GM18499 (cell line): ENCODE measurements around the gene AMBP.

Experiments
- ATAC-seq: cut with Tn5 transposase; IDR thresholded peaks from one replicate; pipeline ENCODE4 v1.9.1; 2021; ENCODE audit warnings: moderate number of reproducible peaks; ENCODE audit not compliant: insufficient read depth, unreplicated experiment

Gene AMBP

DNA sequence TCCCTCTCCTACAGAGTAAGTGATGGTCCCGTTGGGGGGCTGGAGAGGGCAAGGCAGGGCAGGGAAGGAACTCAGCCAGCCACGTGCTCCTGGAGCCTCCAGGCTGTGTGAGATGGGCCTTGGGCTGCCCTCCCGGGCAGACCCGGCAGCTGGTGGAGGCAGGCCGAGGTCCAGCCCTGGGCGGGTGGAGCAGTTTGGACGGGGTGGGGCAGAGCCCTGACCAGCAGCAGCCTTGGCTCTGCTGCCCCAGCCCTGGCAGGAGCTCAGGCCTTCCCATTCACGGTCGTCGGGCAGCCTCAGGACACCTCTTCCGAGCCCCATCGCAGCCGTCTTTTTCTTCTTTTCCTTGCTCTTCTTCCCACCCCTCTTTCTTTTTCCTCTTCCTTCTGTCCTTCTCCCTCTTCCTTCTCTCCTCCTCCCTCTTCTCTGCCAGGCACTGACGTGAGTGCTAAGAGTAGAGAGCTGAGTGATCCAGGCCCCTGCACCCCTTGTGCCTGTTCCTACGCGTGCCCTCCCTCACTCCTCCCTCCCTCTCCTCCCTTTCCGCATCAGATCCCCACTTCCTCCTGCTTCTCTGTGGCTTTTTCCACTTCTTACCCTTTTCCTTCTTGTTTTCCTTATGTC lies 42.8 kb downstream of the AMBP start:
- ATAC-seq = no peak

GRCh38 chr9:114034661-114035062 lies 43.4 kb downstream of the AMBP start:
- no peak for ATAC-seq

GRCh38 chr9:114034196-114034595 lies 43.9 kb downstream of the AMBP start:
- no peak for ATAC-seq

DNA sequence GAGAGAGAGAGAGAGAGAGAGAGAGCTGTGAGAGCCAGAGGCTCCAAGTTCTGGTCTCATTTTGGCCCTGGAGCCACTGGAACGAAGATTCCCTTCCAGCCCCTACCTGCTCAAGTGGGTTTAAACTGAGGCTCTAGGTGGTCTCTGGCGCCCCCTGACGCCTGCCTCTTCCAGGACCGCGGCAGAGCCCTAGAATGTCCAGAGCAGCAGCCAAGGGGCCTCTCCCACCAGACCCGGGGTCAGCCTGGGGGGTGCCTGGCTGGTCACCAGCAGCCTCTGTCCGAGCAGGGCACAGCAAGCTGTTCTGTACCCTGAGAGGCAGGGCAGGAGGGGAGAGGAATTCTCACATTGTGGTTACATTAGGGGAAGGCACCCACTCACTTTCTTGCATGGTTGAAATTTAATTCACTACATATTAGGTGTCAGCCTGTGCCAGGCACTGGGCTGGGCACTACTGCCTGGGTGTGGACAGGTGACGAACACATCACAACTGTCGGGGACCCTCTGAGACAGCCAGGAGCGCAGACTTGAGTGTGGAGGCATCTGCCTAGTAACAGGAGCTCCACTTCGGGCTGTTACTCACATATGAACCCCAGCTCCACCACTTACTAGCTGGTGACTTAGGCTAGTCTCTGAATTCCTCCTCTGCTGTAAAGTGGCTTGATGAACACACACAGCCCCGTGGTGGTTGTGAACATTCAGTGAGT lies 44.5 kb downstream of the AMBP start:
- no peak for ATAC-seq

- ATAC-seq = no peak
Observed at GRCh38 chr9:114031948-114032840, 45.9 kb downstream of the AMBP start.

DNA sequence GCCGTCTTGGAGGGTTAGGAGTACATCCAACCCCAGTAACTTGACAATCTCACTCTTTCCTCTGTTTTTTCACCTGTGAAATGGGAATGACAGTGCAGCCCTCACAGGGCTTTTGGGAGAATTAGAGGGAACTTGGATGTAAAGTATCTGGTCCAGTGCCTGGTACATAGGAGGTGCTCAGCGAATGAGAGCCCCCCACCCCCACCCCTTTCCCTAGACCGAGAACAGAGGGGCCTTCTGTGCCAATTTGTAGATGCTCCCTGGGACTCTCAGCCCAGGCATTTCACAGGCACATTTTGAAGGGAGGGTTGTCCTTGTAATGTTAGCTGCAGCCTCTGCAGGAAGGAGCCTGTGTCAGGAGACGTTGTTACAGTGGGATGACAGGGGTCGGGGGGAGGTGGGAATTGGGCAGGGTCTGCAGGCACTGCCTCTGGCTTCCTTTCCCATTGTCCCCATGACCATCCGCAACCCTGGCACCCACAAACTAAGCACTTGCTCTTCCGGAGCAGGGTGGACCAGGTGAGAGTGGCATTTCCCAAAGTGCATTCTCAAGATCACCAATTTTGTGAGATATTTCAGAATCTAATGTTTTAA lies 47.0 kb downstream of the AMBP start:
- ATAC-seq = no peak

DNA sequence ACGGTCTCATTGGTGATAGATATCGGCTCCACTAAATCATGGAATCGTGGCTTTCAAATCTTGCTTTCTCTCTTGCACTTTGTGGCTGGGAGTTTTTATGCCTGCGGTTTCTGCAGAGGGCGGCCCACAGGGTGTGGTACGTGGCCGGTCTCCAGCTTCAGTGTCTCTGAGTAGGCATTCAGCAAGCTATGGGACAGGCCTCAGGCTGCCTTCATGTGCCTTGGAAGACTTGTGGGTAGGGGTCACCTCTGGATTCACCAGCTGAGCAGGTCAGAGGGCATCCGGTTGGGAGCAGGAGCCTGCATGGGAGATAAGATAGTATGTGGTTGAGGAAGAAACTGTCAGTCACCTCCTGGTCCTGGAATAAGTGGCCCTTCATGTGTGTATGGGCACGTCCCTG lies 47.7 kb downstream of the AMBP start:
- no peak for ATAC-seq

DNA sequence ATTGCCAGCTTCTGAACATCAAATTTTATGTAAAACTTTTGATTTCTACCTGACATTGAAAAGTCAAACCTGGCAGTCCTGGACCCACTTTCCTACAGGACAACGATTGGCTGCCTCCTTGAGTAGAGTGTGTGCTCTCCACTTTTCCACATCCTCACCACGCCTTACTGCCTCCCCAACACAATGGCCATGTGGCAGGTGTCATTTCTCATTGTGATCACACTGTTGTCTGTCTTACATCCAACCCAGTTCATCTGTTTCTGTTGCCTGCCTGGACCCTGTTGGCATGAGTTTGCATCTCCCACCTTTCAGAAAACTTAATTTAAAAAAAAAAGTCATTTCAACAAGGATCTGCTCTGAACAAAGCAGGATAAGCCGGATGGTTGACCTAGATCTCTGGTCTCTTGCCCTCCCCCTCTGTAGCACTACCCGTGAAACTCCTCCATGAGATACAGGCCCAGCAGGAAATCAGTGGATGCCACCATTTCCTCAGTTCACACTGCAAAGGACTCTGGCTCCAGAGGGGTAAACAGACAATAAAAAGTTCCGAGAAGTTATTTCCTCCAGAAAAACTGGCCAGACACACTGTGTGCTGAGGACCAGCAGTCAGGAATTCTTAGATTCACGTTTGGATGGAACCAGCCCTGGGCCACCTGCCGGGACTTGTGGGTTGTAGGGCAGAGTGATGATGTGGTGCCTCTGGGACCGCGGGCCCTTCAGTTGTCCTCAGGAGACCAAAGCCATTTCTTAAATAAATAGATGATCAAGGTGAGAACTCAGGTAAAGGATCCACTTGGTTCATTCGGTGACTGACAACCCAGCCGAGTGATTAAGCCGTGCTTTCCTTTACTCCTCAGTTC lies 48.6 kb downstream of the AMBP start:
- no peak for ATAC-seq

- no peak for ATAC-seq
Observed at GRCh38 chr9:114028646-114029045, 49.5 kb downstream of the AMBP start.

- ATAC-seq = no peak
Observed at GRCh38 chr9:114027863-114028465, 50.1 kb downstream of the AMBP start.

- ATAC-seq = no peak
Observed at GRCh38 chr9:114027159-114027862, 50.8 kb downstream of the AMBP start.

- no peak for ATAC-seq
Observed at GRCh38 chr9:114026335-114026734, 51.8 kb downstream of the AMBP start.

- ATAC-seq = no peak
Observed at GRCh38 chr9:114025760-114026159, 52.3 kb downstream of the AMBP start.

DNA sequence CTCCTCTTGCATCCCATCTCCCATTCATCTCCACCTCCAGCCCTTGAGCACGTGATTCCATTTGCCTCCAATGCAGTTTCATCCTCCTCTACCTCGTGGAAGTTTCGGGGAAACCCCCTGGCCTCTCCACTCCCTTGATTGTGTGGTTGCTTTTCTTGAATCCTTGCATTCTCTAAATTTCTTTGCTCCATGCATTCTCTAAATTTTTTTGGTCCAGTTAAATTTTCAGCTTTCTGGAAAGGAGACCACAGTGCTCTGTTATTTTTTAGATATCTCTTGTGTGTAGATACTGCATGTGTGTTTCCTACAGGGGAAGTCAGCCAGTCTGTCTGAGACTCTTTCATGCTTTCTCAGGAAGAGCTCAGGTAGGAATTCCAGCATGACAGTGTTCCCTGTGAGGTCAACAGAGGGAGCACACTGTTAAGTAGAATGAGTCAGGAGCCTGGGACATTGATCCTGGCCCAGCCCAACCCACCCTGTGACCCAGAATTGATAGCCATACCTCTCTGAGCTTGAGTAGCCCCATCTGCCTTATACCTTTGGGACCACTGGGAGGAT lies 52.8 kb downstream of the AMBP start:
- ATAC-seq = no peak

GRCh38 chr9:114023961-114024360 lies 54.1 kb downstream of the AMBP start:
- ATAC-seq = no peak

- no peak for ATAC-seq
Observed at GRCh38 chr9:114021578-114021977, 56.5 kb downstream of the AMBP start.

DNA sequence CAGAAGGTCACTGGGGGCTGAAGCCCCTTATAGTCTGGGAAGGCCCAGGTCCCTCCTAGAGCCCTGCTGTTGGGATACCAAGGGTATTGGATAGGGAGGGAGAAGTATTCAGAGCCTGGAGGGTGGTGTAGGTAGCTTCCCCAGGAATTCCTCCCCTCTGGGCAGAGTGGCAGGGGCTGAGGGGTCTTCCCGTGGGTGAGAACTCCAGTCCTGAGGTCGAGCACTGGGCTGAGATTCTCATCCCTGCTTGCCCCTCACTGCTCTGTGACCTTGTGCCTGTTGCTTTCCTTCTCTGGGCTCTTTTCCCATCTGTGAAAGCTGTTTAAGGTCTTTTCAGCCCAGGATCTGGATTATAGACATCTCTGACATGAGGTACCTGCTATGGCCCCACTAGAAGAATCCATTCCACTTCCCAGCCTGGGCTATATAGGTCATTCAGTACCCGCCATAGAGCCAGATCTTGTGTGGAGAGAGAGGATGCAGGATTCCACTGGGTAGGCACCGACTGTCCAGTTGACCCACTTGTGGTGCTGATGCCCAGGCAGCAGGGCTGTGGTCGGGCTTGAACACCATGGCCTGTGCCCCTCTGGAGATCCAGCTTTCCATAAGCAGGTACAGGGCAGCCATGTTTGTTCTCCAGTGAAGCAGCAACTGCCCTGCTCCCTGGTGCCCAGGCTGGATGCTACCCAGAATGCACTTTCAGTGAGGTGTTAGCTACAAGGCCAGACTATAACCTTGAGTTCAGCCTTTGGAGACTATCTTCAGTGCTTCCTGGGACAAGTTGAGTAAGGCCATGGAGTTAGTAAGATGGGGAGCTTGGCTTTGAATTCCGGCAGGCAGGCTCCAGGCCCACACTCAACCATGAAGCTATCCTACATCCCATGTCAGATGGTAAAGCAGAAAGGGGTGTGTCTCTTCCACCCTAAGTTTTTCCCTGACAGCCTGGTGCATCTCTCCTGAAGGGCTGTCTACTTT lies 60.1 kb downstream of the AMBP start:
- no peak for ATAC-seq
